CD4-positive, alpha-beta T cell (primary cell): Measurements from ENCODE around the gene LTBP2. TPM values are rescaled to one million over a fixed set of nuclear protein-coding genes. Genes with fewer than 3 reads are reported as not detected.

ENCODE experiments used
- ATAC-seq: fragments of 200-7000 bp; cut with Tn5 transposase; one replicate; pipeline ENCODE4 v1.10.0; 2022; ENCODE audit warnings: mild to moderate bottlenecking; ENCODE audit not compliant: poor library complexity
- CTCF ChIA-PET: fragments of 350-600 bp; sonication (Branson Sonifier 250); formaldehyde crosslinking; loops from one replicate; lab custom pipeline; 2021; ENCODE audit warnings: antibody characterized with exemption, inconsistent platforms; lab: Charles Lee
- POLR2A ChIA-PET: fragments of 350-600 bp; sonication (Branson Sonifier 250); formaldehyde crosslinking; loops from one replicate; lab custom pipeline; 2021; ENCODE audit warnings: antibody characterized with exemption, inconsistent platforms; lab: Charles Lee
- DNase-seq, 14 experiments: peaks; one replicate each; pipeline ENCODE4 v3.0.0-alpha.2; 2013 to 2020; ENCODE audit warnings: mixed read lengths in 2 of 14
- H3K27ac ChIP-seq, 2 donors: one replicate each; pipeline versions ENCODE4 v1.5.1 to v1.7.0; 2013; ENCODE audit warnings: low read length in 2 of 2, low read depth in 1 of 2, mild to moderate bottlenecking in 1 of 2
- H3K27me3 ChIP-seq, 2 experiments: 1 replicate in 1 of 2; 2 replicates in 1 of 2; pipeline versions ENCODE4 v1.6.1 to v1.7.0; 2013; ENCODE audit warnings: low read length in 2 of 2, control low read depth in 1 of 2, mild to moderate bottlenecking in 1 of 2, moderate library complexity in 1 of 2; ENCODE audit not compliant: insufficient read depth in 2 of 2, control insufficient read depth in 1 of 2
- H3K36me3 ChIP-seq: one replicate; pipeline ENCODE4 v1.6.1; 2013; ENCODE audit warnings: low read length, control low read depth; ENCODE audit not compliant: insufficient read depth
- H3K4me1 ChIP-seq: one replicate; pipeline ENCODE4 v1.6.1; 2013; ENCODE audit warnings: low read length, control low read depth; ENCODE audit not compliant: insufficient read depth
- H3K4me3 ChIP-seq: one replicate; pipeline ENCODE4 v1.5.1; 2013; ENCODE audit warnings: mild to moderate bottlenecking, low read length, moderate library complexity
- H3K9me3 ChIP-seq, 2 experiments: 1 replicate in 1 of 2; 2 replicates in 1 of 2; pipeline versions ENCODE4 v1.6.1 to v1.7.0; 2013; ENCODE audit warnings: low read length in 2 of 2, mild to moderate bottlenecking in 2 of 2, control low read depth in 1 of 2, moderate library complexity in 1 of 2; ENCODE audit not compliant: control insufficient read depth in 1 of 2, insufficient read depth in 1 of 2
- H3K27ac Mint-ChIP-seq: one replicate; pipeline ENCODE4 v1.8.0; 2020; ENCODE audit warnings: mixed read lengths
- H3K27me3 Mint-ChIP-seq: one replicate; pipeline ENCODE4 v1.8.0; 2021; ENCODE audit warnings: mixed read lengths
- H3K36me3 Mint-ChIP-seq: one replicate; pipeline ENCODE4 v1.8.0; 2021; ENCODE audit warnings: low read depth, mixed read lengths
- H3K4me1 Mint-ChIP-seq: one replicate; pipeline ENCODE4 v1.8.0; 2021; ENCODE audit warnings: low read depth, mixed read lengths
- H3K4me3 Mint-ChIP-seq: one replicate; pipeline ENCODE4 v1.8.0; 2020; ENCODE audit warnings: mild to moderate bottlenecking, mixed read lengths
- H3K9me3 Mint-ChIP-seq: one replicate; pipeline ENCODE4 v1.8.0; 2020; ENCODE audit warnings: mixed read lengths
- intact Hi-C, 2 experiments: fragments of 100-400 bp; cut with DNase I in 1 of 2; cut with micrococcal nuclease in 1 of 2; formaldehyde crosslinking; loops; one replicate each; pipeline versions ENCODE4 v1.15.1 to v1.9.0; 2023 to 2025; cut with DNase I, micrococcal nuclease
- total RNA-seq, 174 experiments: library from RNA in 2 of 174; stranded (reverse) in 2 of 174; gene quantifications; one replicate each; pipeline ENCODE4 v1.2.3 and lab custom pipeline; 2021 to 2026
- TF ChIP-seq, protein P1 (sequence below): fragments of 200-600 bp; IDR thresholded peaks from one replicate; pipeline ENCODE4 v1.8.0; 2022; ENCODE audit warnings: antibody characterized with exemption, mild to moderate bottlenecking

Gene LTBP2
- total RNA-seq, 2 experiments from 2014 or later = 0.45 to 0.47 TPM

DNA sequence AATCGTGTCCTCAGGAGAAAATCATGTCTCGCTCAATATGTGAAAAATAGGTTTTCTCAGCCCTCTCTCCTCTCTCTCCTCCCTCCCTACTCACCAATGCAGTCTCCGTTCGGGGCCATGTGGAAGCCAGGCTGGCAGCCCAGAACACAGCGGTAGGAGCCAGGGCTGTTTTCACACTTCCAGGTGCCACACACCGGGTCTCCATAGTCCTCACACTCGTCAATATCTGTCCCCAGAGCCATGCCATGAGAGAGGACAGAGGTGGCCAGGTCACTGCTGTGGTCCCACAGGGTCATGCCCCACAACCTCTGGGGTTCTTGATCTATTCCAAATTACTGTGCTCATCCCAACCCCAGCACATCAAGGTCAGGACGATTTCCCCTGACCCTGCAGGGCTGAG is 105.0 kb downstream of the LTBP2 start:
- Mint-ChIP-seq H3K27ac (no peak overlapping the region), H3K27me3 (peaks cover 6% of the 10 kb centered on the region), H3K36me3 (no peaks in the 10 kb centered on the region), H3K9me3 (no peaks in the 10 kb centered on the region), H3K4me1 (no peaks in the 10 kb centered on the region), H3K4me3 (no peak overlapping the region)
- H3K4me1 ChIP-seq = no peaks in the 10 kb centered on the region
- no peak overlapping the region for H3K4me3 ChIP-seq
- no peak overlapping the region for H3K27ac ChIP-seq
- H3K27me3 ChIP-seq = peaks cover 0 to 6% of the 10 kb centered on the region in 2 experiments
- intact Hi-C loops = no loop called here
- DNase-seq (no peak), ATAC-seq (no peak)
- ChIA-PET POLR2A (no interaction called here), CTCF (no interaction called here)
- no peaks in the 10 kb centered on the region for H3K36me3 ChIP-seq
- no peaks in the 10 kb centered on the region for H3K9me3 ChIP-seq
- TF ChIP-seq, protein P1, sequence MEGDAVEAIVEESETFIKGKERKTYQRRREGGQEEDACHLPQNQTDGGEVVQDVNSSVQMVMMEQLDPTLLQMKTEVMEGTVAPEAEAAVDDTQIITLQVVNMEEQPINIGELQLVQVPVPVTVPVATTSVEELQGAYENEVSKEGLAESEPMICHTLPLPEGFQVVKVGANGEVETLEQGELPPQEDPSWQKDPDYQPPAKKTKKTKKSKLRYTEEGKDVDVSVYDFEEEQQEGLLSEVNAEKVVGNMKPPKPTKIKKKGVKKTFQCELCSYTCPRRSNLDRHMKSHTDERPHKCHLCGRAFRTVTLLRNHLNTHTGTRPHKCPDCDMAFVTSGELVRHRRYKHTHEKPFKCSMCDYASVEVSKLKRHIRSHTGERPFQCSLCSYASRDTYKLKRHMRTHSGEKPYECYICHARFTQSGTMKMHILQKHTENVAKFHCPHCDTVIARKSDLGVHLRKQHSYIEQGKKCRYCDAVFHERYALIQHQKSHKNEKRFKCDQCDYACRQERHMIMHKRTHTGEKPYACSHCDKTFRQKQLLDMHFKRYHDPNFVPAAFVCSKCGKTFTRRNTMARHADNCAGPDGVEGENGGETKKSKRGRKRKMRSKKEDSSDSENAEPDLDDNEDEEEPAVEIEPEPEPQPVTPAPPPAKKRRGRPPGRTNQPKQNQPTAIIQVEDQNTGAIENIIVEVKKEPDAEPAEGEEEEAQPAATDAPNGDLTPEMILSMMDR = no peak

DNA sequence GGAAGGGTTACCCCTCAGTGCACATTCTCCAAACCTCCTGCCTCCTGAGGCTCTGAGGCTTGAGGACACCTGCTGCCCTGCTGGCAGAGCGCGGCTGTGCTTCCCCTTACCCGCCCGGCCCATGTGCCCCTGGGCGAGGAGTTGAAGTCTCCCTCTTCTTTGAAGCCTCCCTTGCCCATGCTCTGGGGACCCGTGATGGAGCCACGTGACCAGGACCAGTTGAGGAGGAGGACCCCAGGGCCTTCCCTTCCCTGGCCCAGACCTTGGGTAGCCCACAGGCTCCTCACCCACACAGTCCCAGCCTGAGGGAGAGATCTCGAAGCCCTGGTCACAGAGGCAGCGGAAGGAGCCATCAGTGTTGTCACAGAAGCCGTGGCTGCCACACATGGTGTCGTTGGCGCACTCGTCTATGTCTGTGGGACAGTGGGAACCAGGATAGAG is 105.6 kb downstream of the LTBP2 start:
- no peaks in the 10 kb centered on the region for H3K36me3 ChIP-seq
- POLR2A ChIA-PET = no interaction called here
- intact Hi-C loops = no loop called here
- no peaks in the 10 kb centered on the region for H3K9me3 Mint-ChIP-seq
- no peak overlapping the region for H3K27ac ChIP-seq
- no peaks in the 10 kb centered on the region for H3K4me1 ChIP-seq
- no peaks in the 10 kb centered on the region for H3K36me3 Mint-ChIP-seq
- H3K4me3 Mint-ChIP-seq = no peak overlapping the region
- TF ChIP-seq, protein P1 = no peak
- H3K4me1 Mint-ChIP-seq = no peaks in the 10 kb centered on the region
- CTCF ChIA-PET = no interaction called here
- peaks cover 6% of the 10 kb centered on the region for H3K27me3 Mint-ChIP-seq
- ATAC-seq = no peak
- no peak overlapping the region for H3K4me3 ChIP-seq
- no peak overlapping the region for H3K27ac Mint-ChIP-seq
- peaks cover 0 to 4% of the 10 kb centered on the region in 2 experiments for H3K27me3 ChIP-seq
- no peak for DNase-seq
- H3K9me3 ChIP-seq = no peaks in the 10 kb centered on the region

DNA sequence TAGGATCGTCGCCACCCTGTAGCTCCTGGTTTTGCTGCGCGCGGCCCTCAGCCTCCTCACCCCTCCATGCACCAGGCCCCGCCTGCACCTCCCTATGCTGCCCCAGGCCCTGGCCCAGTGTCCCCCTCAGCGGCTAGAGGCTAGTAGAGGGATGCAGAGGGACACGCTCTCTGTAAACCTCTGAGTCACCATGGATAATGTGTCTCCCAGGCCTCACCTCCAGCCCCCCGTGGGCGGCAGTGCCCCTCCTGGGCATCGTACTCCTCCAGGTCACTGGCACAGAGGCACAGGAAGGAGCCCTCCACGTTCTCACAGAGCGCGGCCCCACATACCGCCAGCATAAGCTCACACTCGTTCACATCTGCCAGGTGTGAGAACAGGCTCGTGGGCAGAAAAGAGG is 106.2 kb downstream of the LTBP2 start:
- peaks cover 6% of the 10 kb centered on the region for H3K27me3 Mint-ChIP-seq
- intact Hi-C loops = no loop called here
- DNase-seq (no peak), ATAC-seq (no peak)
- H3K27ac Mint-ChIP-seq = no peak overlapping the region
- H3K4me3 Mint-ChIP-seq = no peak overlapping the region
- TF ChIP-seq, protein P1 = no peak
- ChIA-PET POLR2A (no interaction called here), CTCF (no interaction called here)
- Histone ChIP-seq H3K9me3 (no peaks in the 10 kb centered on the region), H3K27me3 (no peaks in the 10 kb centered on the region), H3K4me3 (no peak overlapping the region), H3K36me3 (no peaks in the 10 kb centered on the region), H3K4me1 (no peaks in the 10 kb centered on the region), H3K27ac (no peak overlapping the region)
- H3K9me3 Mint-ChIP-seq = no peaks in the 10 kb centered on the region
- H3K4me1 Mint-ChIP-seq = no peaks in the 10 kb centered on the region
- no peaks in the 10 kb centered on the region for H3K36me3 Mint-ChIP-seq
